Epithelial cell of proximal tubule (primary cell): Measurements from ENCODE around the gene LSM12. TPM values are rescaled to one million over a fixed set of nuclear protein-coding genes. Genes with fewer than 3 reads are reported as not detected.

ENCODE experiments used
- DNase-seq: peaks from one replicate; pipeline ENCODE4 v3.0.0-alpha.2; 2011; ENCODE audit warnings: low read depth
- H3K4me3 ChIP-seq: 2 replicates; pipeline ENCODE4 v1.5.1; 2011; ENCODE audit warnings: low read depth, mild to moderate bottlenecking, low read length
- total RNA-seq: library from RNA; depleted of rRNA; stranded (reverse); fragments of >200 nt; gene quantifications from 2 replicates; pipeline ENCODE4 v1.2.3, GENCODE V29; 2015
- TF ChIP-seq, protein P1 (sequence below): conservative IDR thresholded peaks from 2 replicates; pipeline ENCODE4 v1.5.1; 2012; ENCODE audit warnings: low read depth, mild to moderate bottlenecking, low read length

LSM12 gene
- total RNA-seq, 1 donor from 2014 or later: 58.5 TPM

DNA sequence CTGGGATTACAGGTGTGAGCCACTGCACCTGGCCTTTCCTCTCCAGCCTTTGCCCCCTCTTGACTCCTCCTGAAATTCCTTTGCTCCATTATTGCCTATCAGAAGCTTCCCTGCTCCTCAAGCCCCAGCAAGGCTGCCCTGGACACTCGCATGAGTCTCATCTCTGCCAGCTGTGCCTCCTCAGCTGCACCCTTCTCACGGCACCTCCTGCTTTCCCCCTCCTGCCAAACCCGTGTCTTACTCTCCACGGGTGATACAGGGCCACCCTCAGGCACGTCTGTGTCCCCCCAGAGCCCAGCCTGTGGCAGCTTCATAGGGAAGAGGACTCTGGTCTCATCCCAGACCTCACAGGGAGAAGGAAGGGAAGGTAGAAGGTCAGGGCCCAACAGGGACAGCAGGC lies 19.4 kb upstream of the LSM12 start:
- TF ChIP-seq, protein P1, sequence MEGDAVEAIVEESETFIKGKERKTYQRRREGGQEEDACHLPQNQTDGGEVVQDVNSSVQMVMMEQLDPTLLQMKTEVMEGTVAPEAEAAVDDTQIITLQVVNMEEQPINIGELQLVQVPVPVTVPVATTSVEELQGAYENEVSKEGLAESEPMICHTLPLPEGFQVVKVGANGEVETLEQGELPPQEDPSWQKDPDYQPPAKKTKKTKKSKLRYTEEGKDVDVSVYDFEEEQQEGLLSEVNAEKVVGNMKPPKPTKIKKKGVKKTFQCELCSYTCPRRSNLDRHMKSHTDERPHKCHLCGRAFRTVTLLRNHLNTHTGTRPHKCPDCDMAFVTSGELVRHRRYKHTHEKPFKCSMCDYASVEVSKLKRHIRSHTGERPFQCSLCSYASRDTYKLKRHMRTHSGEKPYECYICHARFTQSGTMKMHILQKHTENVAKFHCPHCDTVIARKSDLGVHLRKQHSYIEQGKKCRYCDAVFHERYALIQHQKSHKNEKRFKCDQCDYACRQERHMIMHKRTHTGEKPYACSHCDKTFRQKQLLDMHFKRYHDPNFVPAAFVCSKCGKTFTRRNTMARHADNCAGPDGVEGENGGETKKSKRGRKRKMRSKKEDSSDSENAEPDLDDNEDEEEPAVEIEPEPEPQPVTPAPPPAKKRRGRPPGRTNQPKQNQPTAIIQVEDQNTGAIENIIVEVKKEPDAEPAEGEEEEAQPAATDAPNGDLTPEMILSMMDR: no peak
- no peak for DNase-seq
- no peak overlapping the region for H3K4me3 ChIP-seq

DNA sequence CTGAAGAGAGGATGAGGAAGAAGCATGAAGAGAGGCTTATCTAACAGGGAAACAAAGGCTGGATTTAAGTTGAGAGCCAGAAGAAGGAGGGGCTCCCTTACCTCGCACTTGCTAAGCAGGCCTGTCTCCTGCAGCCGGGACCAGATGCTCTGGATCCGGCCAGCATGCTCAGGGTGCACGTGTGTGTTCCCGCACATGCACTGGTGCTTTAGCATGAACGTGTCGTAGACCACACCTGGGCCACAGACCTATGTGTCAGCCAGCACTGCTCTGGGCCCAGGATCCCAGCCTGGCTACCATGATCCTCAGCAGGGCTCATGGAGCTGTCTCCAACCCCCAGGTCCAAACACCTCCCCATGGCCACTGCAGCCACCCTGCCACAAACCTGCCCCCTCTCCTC lies 18.4 kb upstream of the LSM12 start:
- DNase-seq: no peak
- TF ChIP-seq, protein P1: no peak
- H3K4me3 ChIP-seq: no peak overlapping the region

DNA sequence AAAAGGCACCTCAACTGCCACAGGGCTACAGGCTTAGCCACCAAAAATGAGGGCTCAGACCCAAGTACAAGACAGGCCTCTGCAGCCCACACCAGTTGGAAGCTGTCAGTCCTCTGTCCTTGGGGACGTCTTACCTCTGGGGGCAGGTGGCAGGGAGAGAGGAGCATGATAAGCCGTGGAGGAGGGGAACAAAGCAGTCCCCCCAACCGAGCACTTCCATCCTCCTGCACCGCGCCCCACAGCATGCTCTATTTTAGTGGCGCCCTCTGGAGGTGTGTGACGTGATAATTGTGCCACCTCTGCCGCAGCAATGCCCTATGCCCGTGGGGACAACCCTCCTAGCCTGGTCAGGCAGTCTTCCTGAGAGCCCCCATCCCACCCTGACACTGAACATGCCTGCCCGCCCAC lies 17.7 kb upstream of the LSM12 start:
- TF ChIP-seq, protein P1: peak; percentile 46
- no peak overlapping the region for H3K4me3 ChIP-seq
- DNase-seq: no peak

DNA sequence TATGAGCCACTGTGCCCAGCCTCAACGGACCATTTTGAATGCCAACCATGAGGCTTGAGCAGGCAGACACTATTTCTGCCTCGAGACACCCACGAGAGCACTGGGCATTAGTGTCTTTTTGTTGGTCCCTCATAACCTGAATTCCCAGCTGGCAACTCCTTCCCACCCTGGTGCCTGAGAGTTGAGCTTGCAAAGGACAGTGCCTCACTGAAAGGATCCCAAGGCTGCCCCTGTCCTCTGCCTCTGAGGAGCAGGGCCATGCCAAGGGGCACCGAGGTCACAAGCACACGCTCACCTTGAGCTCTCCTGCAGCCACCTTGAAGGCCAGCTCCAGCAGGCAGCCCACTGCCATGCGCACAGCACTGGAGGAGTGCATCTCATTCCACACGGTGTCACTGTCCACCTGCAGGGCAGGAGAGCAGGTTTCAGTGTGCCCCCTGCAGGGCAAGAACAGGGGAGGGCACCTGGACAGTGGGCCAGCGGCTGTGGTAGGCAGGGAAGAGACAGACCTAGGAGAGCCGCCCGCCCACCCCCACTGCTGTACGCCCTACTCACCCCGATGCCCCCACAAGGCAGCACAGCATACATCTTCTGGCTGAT lies 16.9 kb upstream of the LSM12 start:
- DNase-seq: no peak
- H3K4me3 ChIP-seq: no peak overlapping the region
- TF ChIP-seq, protein P1: peak; percentile 72

DNA sequence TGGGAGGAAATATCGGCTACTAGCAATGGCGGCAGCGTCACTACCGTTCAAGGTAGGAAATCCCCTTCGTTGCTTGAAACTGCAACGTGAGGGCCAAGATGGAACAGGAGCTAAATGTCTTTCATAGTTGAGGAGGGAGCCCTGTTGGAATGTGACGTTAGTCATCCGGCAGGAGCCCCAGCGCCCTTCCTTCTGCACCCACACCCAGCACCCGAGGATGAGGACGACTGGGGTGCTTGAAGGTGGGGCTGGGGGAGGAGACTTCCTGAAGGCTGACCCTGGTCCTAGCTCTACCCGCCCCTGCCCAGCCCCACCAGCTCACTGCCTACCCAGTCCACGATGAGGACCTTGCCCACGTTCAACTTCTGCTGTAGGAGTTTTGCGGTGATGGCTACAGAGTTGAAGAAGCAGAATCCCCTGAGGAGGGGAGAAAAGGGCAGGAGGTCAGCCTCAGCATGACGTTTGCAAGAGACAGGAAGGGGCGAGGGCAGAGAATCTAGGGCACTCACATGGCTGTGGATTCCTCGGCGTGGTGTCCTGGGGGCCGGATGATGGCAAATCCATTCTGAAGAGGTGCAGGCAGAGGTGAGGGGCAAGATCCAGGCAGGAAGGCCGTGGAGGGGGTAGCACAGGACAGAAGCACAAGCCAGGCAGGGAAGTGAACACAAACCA lies 15.9 kb upstream of the LSM12 start:
- DNase-seq: no peak
- TF ChIP-seq, protein P1: no peak
- H3K4me3 ChIP-seq: no peak overlapping the region

DNA sequence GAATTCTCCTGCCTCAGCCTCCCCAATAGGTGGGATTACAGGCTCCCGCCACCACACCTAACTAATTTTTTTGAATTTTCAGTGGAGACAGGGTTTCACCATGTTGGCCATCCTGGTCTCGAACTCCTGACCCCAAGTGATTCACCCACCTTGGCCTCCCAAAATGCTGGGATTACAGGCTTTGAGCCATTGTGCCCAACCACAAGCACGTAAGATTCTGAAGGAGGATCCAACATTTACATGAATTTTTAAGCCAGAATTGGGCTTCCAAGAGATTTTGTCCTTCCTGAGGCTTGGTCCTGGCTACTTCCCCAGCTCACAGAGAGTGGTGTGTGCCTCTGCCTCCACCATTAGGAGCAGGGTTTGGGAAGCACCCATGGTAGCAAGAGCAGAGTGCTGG lies 15.2 kb upstream of the LSM12 start:
- H3K4me3 ChIP-seq: no peak overlapping the region
- TF ChIP-seq, protein P1: no peak
- no peak for DNase-seq
